Right atrium auricular region (tissue), 2 donors: ENCODE results near the gene MCTS1. TPM values are rescaled to one million over a fixed set of nuclear protein-coding genes. Genes with fewer than 3 reads are reported as not detected.

Source experiments
- DNase-seq: peaks from one replicate; pipeline ENCODE4 v3.0.0-alpha.2; 2019; ENCODE audit warnings: low spot score
- H3K27ac ChIP-seq, 2 donors: fragments of 200-600 bp; sonication (generic); 1 replicate in 1 of 2; 2 replicates in 1 of 2; pipeline ENCODE4 v1.5.1; 2016 to 2019
- H3K27me3 ChIP-seq, 2 donors: fragments of 200-600 bp; sonication (generic); one replicate each; pipeline versions ENCODE4 v1.5.1 to v1.6.0; 2017 to 2019
- H3K36me3 ChIP-seq: fragments of 200-600 bp; sonication (generic); one replicate; pipeline ENCODE4 v1.5.1; 2016
- H3K4me1 ChIP-seq, 2 donors: fragments of 200-600 bp; sonication (generic); one replicate each; pipeline versions ENCODE4 v1.5.1 to v1.6.0; 2017 to 2019
- H3K4me3 ChIP-seq, 2 donors: fragments of 200-600 bp; sonication (generic); 1 replicate in 1 of 2; 2 replicates in 1 of 2; pipeline ENCODE4 v1.5.1; 2017 to 2019; ENCODE audit warnings: mild to moderate bottlenecking in 1 of 2, moderate library complexity in 1 of 2
- H3K9me3 ChIP-seq, 2 donors: fragments of 200-600 bp; sonication (generic); one replicate each; pipeline ENCODE4 v1.5.1; 2019
- total RNA-seq, 2 donors: library from RNA; depleted of rRNA; stranded (reverse); fragments of >200 nt; gene quantifications; one replicate each; pipeline ENCODE4 v1.1.0, GENCODE V29; 2016
- TF ChIP-seq, protein P1 (sequence below), 2 donors: fragments of 200-600 bp; sonication (generic); IDR thresholded peaks; one replicate each; pipeline ENCODE4 v1.5.1; 2019; ENCODE audit warnings: antibody characterized with exemption in 2 of 2

MCTS1 gene
- total RNA-seq, result 10 to 100 TPM; 17.2 to 25.3 TPM

DNA sequence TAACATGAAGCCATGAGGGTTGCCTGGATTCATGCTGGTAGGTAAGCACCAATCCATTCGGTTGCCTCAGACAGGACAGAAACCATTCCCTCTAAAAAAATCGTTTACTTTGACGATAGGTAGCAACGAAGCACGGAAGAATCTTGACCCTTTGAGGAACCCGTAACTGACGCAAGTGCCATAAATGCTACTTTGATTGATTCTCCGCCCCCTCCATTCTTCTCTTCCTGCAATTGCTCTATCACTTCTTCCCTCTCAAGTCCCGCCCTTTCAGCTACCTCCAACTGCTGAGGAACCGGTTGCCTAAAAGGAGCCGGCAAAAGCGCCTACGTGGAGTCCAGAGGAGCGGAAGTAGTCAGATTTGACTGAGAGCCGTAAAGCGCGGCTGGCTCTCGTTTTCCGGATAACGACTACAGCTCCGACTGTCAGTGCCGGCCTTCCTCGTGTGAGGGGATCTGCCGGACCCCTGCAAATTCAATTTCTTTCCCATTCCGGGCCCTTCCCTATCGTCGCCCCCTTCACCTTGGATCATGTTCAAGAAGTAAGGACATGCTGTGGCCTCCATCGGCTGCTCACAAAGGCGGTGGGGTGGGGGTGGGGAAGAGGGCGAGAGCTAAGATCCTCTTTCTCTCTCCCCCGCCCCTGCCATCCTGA is at the start of gene MCTS1:
Gene MCTS1, plus strand, starts transcription at position 395 of the 654 bp plus-strand sequence. Its CDS starts 136 bp downstream, at position 531.
- no peaks in the 10 kb centered on the region for H3K4me1 ChIP-seq
- H3K36me3 ChIP-seq, result no peaks in the 10 kb centered on the region
- TF ChIP-seq, protein P1, sequence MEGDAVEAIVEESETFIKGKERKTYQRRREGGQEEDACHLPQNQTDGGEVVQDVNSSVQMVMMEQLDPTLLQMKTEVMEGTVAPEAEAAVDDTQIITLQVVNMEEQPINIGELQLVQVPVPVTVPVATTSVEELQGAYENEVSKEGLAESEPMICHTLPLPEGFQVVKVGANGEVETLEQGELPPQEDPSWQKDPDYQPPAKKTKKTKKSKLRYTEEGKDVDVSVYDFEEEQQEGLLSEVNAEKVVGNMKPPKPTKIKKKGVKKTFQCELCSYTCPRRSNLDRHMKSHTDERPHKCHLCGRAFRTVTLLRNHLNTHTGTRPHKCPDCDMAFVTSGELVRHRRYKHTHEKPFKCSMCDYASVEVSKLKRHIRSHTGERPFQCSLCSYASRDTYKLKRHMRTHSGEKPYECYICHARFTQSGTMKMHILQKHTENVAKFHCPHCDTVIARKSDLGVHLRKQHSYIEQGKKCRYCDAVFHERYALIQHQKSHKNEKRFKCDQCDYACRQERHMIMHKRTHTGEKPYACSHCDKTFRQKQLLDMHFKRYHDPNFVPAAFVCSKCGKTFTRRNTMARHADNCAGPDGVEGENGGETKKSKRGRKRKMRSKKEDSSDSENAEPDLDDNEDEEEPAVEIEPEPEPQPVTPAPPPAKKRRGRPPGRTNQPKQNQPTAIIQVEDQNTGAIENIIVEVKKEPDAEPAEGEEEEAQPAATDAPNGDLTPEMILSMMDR (IDR thresholded peaks at IDR 0.05), result no peak
- DNase-seq, result peak; percentile 85
- no peaks in the 10 kb centered on the region for H3K27me3 ChIP-seq
- peak within 1 kb of the TSS; percentile 52 to 55 for H3K4me3 ChIP-seq
- peak within 1 kb of the TSS; percentile 78 to 85 for H3K27ac ChIP-seq
- no peaks in the 10 kb centered on the region for H3K9me3 ChIP-seq

GRCh38 chrX:120556251-120556650 is 47.6 kb upstream of the MCTS1 start:
- Histone ChIP-seq H3K27me3 (no peaks in the 10 kb centered on the region), H3K36me3 (no peaks in the 10 kb centered on the region), H3K9me3 (no peaks in the 10 kb centered on the region), H3K27ac (no peak overlapping the region), H3K4me3 (no peak overlapping the region), H3K4me1 (no peaks in the 10 kb centered on the region)
- no peak for DNase-seq
- TF ChIP-seq, protein P1 (IDR thresholded peaks at IDR 0.05), result no peak

- H3K27me3 ChIP-seq, result no peaks in the 10 kb centered on the region
- DNase-seq, result no peak
Observed at GRCh38 chrX:120559804-120560203, 44.1 kb upstream of the MCTS1 start.

DNA sequence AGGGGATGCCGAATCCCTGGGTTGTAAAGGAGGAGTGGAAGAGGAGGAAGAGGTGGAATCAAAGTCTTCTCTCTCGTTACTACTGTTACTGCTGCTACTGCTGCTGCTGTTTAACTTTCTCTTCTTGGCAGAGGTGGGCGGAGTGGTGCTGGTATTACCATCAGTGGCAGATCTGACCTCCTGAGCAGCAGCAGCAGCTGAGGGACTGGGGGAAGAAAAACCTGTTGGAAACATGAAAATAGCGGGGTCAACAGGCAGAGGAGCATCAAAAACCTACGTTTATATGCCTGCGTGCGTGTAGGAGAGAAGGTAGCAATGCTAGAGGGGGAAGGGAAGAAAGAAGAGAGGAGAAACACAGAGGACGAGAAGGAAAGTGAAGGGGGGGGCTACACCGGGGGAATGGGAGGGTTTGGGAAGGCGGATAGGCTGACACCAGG is 43.5 kb upstream of the MCTS1 start:
- peak overlapping the region; percentile 96 to 98 for H3K27ac ChIP-seq
- peaks cover 0 to 7% of the 10 kb centered on the region in 2 donors for H3K4me1 ChIP-seq
- peak overlapping the region; percentile 58 to 63 for H3K4me3 ChIP-seq
- no peaks in the 10 kb centered on the region for H3K36me3 ChIP-seq
- TF ChIP-seq, protein P1 (IDR thresholded peaks at IDR 0.05), result no peak
- H3K9me3 ChIP-seq, result no peaks in the 10 kb centered on the region
- H3K27me3 ChIP-seq, result no peaks in the 10 kb centered on the region
- no peak for DNase-seq

More at GRCh38 chrX:120559804-120560203, 44.1 kb upstream of the MCTS1 start:
- no peaks in the 10 kb centered on the region for H3K9me3 ChIP-seq
- TF ChIP-seq, protein P1 (IDR thresholded peaks at IDR 0.05), result no peak
- peak overlapping the region; percentile 58 to 63 for H3K4me3 ChIP-seq
- peaks cover 0 to 7% of the 10 kb centered on the region in 2 donors for H3K4me1 ChIP-seq
- H3K36me3 ChIP-seq, result no peaks in the 10 kb centered on the region
- H3K27ac ChIP-seq, result peak overlapping the region; percentile 96 to 98

DNA sequence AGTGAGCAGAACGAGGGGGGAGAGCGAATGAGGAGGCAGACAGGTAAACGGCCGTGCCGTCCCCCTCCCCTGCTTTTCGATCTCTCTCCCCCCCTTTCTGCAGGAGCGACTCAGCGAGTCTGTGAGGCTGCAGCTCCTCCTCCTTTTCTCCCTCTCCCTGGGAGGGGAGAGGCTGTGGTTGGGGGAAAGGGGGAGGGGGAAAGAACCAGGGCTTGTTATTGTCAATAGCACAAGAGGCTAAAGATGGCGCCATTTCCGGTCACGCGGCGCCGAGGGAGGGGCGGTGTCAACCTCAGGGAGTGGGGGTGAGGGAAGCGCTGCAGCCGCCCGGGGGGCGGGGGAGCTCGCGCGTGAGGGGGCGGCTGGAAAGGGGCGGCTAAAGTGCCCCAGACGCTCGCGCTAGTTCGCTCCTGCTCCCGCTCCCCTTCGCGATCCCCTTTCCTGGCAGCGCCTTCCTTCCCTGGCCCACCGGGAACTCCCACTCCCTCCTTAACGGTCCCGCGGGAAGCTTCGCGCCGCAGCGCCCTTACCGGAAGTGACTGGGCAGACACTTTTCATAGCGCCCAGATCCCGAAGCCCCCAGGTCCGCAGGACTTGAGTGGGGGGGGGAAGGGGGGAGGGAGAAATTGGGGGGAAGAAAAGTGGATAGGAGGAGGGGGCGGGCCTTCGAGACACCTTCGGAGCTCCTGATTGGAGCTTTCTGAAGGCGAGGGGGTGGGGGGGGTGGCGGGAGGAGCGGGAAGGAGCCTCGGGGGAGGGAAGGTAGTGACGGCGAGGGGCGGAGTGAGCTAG is 42.9 kb upstream of the MCTS1 start, which contains the start of gene CUL4B:
Gene CUL4B, minus strand, starts transcription at position 121 of the 792 bp plus-strand sequence. CDS start 324 bp downstream, outside the sequence.
- no peaks in the 10 kb centered on the region for H3K36me3 ChIP-seq
- DNase-seq, result peak; percentile 95
- no peaks in the 10 kb centered on the region for H3K9me3 ChIP-seq
- H3K27me3 ChIP-seq, result no peaks in the 10 kb centered on the region
- H3K27ac ChIP-seq, result peak within 1 kb of the TSS; percentile 96 to 98
- TF ChIP-seq, protein P1 (IDR thresholded peaks at IDR 0.05), result no peak
- peaks cover 0 to 7% of the 10 kb centered on the region in 2 donors for H3K4me1 ChIP-seq
- H3K4me3 ChIP-seq, result peak within 1 kb of the TSS; percentile 58 to 63
